ENCODE data around the gene PIGC.

PIGC gene

DNA sequence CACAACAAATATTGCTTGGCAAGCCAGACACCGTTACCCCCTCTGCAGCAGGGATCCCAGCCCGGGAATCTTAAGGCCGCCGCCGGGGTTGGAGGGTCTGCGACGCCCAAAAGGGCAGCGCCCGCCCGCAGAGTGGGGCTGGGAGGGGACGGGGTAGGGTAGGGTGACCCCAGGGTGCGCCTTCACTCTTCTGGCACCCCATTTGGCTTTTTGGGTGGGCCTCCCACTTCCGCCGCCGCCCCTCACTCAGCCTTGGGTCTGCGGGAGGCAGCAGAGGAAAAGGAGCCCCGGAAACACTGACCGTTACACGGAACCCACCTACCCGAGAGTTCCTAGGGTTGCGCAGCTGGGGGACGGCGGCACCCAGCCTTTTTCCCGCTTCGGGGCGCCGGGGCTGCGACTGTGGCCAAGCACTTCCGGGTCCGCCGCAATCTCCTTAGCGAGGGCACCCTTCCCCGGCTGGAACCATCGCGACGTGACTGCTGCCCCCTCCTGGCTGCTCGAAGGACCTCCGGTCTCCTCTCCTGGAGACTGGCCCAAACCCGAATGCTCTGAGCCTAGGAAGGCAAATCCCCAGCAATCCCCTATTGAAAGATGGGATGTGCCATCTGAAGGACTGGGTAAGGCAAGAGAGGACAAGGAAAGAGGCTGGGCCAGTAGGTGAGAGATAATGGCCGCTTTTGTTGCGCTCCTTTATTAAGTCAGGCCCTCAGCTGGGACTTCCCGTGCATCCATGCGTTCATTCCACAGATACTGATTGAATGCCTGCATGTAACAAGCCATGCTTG is at the start of gene PIGC:
TSS of gene PIGC (minus strand) at position 404 of the 788 bp plus-strand sequence. CDS start 1,447 bp downstream, outside the sequence.
- peak; percentile 65 for DNase-seq

DNA sequence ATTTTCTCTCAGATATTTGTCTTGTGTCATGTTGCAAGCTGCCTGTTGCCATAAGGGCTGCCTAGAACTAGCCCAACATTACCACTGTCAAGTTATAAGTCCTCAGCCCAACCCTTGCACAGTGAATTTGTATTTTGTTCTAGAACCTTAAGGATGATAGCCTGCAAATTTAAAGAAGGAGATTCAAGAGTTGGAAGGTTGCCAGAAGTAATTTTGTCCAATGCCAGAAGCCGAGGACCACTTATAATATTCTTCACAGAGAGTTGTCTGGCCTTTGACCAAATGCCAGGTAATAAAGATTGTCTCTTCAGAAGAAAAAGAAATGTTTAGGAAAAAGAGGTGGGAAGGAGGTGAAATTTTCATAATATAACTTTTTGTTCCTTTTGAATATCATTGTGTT is 48.6 kb upstream of the PIGC start:
- DNase-seq: no peak

DNA sequence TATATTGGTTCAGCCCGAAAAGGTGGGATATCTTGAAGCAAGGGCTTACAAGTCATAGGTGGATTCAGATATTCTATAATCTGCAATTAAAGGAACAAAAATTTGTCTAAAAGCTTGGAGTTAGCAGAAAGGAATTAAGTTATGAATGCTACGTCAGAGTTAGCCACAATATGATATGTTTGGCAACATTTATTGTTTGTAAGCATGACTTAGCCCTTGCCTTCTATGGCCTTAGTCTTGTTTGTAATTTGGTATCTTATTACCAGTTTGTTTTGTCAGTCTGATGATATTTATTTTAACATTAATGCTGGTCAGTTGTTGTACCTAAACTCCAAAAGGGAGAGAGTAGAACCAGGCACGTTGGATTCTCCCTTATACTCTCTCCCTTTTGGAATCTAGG is 46.0 kb upstream of the PIGC start:
- no peak for DNase-seq

DNA sequence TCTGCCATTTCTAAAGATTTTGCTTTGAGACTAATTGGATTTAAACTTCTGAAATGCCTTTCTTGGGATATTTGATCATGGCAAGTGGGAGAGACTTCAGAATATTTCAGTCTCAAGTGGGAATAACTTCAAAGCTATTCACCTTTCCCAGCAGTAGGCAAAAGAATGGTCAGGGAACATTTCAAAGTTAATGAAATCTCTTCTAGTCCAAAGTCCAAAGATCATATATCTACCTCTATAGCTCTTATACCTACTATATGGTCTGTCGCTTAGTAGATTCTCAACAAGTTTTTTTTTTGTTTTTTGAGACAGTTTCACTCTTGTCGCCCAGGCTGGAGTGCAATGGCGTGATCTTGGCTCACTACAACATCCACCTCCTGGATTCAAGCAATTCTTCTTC is 44.5 kb upstream of the PIGC start:
- DNase-seq: no peak

DNA sequence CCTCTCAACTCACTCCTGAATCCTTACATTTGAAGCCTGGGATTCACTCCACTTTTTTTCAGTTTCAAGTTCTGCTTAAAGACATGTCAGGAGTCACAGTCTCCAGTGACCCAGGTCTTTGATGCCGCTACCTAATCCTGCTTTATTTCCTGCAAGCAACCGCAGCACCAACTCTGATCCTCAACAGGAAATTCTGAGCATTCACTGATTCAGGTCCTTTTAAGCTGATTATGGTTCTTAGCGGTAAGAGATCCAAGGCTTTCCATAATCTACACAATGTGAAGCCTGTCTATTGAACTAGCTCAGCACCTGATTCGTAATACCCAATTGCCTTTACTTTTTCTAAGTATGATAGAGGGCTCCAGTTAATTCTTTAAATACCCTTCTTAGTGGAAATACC is 43.7 kb upstream of the PIGC start:
- DNase-seq: no peak

DNA sequence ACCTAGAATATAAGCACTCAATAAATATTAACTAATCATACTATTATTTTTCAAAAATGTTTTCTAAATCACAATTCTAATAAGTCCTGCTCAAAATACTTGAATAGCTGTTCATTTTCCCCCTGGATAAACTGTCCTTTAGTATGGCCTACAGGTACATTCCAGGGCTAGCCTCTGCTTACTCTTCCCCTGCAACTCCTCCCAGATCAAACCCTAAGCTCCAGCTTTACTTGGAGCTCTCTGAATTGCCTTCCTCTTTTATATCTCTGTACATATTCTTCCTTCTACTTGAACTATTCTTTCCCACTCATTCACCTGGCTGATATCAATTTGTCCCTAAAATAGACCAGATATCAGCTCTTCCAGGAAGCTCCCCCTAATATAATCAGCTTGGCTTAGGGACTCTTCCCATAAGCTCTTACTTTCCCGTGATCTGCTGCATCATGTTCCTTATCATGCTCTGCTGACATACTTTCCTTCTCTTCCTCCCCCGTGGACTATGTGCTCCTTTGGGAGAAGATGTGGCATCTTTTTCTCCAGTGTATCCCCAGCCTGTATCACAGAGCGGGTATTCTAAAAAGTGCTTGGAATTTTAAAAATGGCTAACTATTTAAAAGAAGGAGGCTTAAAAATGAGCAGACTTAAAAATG is 43.1 kb upstream of the PIGC start:
- DNase-seq: no peak

DNA sequence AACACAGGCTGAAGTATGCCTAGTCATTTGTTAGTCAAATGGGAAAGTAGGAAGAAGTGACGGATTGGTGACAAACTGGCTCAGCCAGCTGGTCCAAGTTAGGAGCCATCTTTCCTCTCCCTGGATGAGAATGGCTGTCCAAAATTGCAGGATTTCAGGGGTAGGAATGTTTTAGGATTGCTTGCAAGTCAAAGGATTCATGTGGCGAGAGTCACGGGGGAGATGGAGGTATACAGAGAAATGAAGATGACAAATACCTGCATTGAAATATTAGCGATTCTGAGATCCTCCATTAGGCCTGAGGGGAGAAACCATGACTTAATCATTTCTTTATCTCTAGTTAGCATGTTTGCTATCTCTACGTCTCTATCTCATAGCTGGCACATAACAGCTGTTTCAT is 41.8 kb upstream of the PIGC start:
- DNase-seq: no peak

DNA sequence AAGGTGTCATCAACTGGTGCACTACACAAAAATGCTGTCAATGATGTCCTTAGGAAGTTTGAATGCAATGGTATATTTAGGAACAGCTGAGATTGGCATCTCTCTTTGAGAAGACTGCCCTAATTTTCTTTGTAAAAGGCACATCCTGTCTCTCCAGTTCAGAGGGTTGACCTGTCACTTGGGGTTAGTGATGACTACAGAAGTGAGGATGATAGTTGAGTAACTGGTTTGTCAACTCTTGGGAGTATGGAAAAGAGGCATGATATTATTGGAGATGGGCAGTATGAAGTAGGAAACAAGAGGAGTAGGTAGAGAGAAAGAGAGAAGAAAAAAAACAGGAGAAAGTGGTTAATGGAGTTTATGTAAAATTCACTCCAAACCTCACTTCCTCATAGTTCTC is 40.4 kb upstream of the PIGC start:
- no peak for DNase-seq

DNA sequence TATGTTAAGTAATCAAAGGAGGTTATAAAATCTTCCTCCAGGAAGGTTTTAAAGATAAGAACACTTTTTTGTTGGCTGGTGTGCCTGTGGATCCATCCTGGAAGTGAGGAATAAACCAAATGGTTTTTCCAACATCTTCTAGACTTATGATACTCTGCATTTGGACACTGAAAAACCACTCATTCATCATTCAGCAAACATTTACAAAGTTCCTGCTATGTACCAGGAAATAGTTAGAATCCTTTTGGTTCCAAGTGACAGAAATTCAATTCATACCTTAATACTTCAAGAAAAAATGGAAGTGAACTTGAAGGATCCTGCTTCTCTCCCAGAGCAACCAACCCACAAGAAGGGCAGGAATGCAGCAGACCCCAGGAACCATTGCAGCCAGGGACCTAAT is 39.6 kb upstream of the PIGC start:
- DNase-seq: no peak

DNA sequence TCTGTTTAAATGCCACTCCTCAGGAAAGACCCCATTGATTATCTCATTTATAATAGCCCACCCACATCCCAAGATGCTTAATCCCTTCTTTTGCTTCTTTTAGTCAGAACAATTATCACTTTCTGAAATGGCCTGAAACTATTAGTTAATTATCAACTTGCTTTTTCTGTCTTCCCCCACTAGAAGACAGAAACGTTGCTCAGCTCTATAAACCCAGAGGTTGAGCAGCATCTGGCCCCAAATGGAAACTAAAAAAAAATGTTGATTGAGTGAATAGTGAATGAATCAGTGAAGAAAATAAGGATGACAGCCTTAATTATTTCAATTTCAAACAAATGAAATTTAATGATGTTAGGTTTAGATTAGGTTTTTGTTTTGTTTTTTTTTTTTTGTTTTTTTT is 38.2 kb upstream of the PIGC start:
- DNase-seq: no peak

DNA sequence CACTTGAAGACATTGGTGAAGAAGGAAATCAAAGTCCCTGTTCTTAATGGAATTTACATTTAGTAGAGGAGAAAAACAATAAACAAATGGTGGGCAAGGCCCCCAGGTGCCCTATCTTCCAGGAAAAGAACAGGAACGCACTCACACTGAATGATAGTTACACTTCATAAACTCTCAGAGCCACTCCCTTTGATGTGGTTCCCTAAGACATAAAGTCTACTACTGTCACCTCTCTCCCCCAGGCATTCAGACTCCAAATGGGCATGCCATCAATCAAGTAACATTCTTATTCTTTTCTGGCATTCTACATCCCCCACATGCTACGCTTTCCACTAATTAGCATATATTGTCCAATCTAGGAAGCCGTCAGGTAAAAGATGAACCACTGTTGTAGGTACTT is 36.6 kb upstream of the PIGC start:
- DNase-seq: no peak

DNA sequence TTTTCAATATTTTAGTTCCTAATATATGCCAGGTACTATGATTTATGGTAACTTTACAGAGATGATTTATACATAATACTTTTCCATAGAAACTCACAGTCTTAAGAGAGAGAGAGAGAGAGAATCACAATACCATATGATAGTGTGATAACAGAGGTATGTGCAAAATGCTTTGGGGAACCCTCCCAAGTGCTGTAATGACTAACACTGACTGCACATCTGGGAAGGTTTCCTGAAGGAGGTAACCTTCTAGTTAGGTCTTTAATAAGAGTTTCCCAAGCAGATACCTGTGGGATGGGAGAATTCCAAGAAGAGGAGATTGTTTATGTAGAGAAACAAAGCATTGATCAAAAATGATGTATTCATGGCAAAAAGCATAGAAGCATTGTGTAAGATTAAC is 34.6 kb upstream of the PIGC start:
- no peak for DNase-seq

DNA sequence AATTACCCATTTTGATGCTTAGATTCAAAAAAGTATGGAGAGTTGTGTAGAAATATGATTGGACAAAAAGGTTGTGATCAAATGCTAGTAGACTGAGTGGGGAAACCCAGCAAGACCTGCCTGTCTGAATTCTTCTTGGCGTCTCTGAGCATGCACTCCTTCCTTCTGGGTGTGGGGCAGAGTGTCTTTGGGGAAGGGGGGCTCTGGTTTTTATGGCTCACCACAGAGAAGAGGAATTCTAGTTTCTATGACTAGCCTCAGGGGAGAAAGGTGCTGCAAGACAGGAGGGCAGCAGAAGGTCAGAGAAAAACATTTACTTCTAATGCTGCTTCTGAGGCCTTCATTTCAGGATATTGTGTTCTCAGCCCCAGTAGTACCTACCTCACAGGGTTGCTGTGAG is 33.9 kb upstream of the PIGC start:
- no peak for DNase-seq

DNA sequence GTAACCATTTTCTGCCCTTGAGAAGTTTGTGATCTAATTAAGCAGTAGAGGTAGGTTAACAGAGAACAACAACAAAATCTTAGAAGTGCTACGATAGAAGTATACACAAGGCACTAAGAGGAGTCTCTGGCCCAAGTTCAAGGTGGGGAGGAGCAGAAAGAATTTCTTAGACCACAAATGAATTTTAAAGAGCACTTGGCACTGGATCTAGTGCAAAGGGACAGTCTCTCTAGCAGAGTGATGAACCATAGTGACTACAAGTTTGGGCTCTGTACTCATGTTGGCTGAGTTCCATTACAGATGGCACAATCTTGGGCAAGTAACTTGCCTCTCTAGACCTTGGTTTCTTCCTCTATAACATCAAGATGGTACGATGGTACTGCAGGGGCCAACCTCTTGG is 33.3 kb upstream of the PIGC start:
- DNase-seq: no peak

DNA sequence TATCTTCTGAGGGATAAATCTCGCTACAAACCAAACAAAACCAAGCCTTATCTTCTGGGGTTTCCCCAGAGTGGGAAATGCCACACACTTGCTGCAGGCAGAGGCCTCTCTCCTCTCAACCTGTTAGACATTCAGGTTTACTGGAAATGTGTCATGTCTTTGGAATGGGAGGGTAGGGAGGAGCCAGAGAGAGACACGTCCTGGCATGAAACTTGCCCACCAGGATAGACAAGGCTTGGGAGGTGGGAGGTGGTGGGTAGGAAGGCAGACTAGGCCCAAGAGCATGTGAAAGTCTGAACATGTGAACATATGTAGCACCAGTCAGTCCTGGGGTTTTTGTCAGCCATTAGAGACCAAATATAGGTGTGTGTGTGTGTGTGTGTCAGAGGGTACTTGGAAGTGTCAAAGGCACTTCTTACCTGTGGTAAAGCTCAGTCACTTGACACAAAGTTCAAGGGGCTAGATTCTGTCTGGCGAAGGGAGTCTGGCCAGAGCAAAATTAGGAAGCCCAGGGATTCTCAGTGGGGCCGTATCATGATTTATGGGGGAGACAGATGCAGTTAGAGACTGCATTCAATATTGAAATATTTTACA is 32.4 kb upstream of the PIGC start:
- no peak for DNase-seq

DNA sequence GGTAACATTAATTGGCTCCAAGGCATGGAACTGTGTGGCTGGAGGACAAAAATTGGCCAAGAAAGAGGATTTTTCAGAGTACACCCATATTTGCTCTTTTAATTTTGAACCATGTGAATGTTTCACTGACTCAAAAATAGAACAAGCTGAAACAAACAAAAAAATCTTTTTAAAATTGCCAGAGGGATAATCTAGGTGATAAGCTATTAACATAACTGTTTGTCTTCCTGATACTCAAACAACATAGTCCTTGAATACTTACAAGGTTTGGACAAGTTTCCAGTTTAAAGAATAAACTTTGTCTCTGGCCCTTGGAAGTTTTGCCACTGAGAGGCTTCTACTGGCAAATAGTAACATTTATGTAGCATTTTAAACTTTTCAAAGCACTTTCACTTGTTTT is 30.0 kb upstream of the PIGC start:
- no peak for DNase-seq

DNA sequence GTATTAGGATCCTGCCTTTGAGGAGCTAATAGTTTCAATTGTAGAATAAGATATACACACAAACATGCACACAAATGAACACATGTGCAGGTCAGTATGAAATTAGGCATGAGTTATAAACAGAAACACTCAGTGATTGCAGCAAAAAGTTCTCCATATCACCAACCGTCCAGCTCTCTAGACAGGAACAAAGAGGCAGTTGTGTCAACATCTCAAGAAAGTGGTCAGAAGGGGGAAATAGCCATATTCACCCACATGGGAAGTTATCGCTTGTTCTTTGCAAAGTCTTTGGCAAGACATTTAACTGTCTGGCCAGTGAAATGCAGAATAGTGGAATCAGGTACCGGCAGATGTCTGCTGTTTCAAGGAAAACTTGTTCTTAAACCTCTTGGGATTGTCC is 29.4 kb upstream of the PIGC start:
- DNase-seq: no peak

DNA sequence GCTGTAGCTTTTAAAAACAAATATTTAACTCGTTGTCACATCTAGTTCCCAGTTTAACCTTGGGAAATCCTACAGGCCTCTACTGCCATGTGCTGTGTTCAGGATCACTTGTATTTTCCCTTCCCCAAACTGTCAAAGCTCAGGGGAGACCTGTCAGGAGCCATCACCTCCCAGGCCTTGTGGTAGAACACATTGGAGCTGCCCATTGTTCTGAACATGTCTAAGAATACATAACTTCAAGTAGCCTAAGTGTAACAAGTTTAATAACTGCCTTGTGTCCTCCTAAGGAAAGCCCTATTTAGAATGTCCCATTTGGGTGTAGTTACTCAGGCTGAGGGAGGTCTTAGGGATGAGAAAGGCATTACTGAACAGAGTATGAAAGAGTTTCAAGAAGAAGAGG is 28.6 kb upstream of the PIGC start:
- DNase-seq: no peak

DNA sequence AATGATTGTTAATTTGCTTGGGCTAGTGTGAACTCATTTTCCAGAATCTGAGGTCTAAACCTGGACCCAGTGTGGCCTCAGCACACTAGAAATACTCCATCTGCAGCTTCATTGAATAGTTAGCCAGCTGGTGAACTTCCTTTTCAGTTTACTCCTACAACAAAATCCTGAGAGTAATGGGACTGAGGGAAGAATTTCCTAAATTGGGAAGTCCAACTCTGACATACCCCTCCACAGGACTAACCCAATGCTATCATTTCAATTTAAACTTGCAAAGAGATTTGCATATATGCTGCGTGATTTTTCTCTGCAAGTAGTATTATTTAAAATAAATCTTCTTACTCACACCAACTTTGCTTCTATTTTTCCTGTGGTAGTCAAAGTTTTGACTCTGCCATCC is 27.8 kb upstream of the PIGC start:
- no peak for DNase-seq

DNA sequence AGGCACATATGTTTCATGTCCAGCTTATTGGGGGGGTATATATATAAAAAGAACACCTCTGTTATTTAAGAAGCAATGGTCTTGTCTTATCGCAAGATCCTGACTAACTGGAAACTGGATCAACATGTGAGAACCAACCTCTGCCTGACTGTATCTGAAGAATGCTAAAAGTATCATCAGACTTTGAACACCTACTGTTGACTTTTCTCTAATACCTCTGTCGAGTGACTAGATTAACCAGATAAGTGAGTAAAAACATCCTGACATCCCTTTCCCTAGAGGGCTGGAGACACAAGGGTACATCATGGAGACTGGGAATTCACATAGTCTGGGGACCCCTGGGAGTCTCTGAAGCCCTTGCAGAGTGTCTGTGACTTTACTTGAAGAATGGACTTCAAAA is 26.3 kb upstream of the PIGC start:
- no peak for DNase-seq

DNA sequence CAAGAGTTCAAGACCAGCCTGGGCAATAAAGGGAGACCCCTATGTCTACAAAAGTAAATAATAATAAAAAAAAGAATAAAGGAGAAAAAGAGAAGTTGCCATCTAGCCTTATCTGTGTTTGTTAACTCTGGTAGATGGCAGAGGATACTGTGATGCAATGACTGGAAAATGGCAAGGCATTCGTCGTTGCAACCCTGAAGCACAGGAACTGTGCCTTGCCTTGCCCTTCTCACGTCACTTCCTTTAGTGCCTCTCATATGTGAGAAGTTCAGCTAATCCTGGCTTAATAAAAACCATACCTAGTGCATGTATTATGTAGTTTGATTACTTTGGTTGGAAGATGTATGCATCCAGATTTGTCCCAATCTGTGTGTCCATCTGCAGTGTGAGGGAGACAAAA is 25.8 kb upstream of the PIGC start:
- DNase-seq: no peak

DNA sequence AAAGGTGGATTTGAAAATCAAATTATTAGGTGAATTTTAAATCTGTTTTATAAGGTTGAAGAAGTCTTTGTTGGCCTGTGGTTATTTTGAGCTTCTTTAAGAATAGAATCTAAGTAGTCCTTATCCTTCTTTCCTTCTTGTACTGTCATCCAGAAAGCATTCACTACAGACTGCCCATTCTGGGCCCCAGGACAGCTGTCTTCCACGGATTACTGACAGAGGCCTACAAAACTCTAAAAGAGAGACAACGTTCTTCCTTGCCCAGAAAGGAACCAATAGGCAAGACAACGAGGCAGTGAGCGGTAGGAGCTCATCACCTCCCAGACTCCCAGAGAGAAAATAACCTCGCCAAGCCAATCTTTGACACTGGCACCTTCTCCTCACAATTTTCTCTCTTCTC is 24.4 kb upstream of the PIGC start:
- DNase-seq: no peak

DNA sequence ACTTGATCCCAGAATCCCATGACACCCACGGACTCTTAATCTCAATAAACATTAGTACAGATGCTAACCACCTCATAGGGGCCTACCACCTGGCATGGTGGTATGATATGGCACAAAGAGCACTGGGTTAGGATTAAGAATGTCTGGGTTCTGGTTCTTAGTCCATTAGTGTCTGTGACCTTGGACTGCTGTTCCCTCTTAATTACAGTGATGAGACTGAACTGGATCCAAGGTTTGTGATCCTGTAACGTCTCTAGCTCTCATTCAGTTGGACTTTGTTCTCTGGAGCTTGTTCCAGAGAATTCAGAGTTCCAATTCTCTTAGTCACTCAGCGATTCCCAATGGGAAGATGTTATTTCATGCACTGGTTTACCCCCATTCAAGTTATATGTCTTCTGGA is 23.6 kb upstream of the PIGC start:
- no peak for DNase-seq

DNA sequence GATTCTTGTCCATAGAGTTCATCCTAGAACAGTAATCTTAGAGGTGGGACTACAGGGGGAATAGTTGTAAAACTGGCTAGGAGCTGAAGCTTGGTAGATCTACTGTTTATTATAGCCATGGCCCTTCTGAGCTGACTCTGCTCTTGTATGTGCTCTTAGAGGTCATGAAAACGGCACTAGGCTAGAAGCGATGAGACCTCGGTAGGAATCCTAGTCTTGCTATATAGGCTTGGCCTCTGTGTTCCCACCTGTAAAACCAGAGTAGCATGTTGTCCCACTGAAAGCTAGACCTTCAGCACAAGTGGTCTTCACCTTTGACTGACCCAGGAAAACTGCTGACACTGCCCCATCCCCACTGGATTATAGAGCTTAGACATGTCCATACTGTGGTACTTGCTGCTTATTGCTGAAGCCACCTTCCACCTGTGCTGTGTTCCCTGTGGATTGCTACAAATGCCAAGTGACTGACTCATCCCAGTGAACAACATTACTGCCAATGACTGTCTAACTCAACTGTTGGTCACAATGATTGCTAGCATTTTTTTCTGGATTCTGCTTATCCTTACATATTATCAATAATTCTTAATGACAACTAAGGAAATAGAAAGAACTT is 23.0 kb upstream of the PIGC start:
- no peak for DNase-seq
